SK-N-SH (cell line): Measurements from ENCODE around the gene WASF3. TPM values are rescaled to one million over a fixed set of nuclear protein-coding genes. Genes with fewer than 3 reads are reported as not detected.

Experiments used
- CTCF ChIA-PET: fragments of 300-600, 350-600 bp; formaldehyde crosslinking; extraction: SDS; loops from one replicate; lab custom pipeline; 2021; lab: Yijun Ruan, JAX
- POLR2A ChIA-PET: fragments of 350-600 bp; sonication (Branson Sonifier 250); formaldehyde crosslinking; extraction: SDS; loops from one replicate; lab custom pipeline; 2020; ENCODE audit warnings: antibody characterized with exemption, inconsistent platforms; lab: Yijun Ruan, JAX
- DNase-seq: peaks from one replicate; pipeline ENCODE4 v3.0.0; 2012
- H2AFZ ChIP-seq: fragments of 200-600 bp; sonication (generic); 2 replicates; pipeline ENCODE4 v1.8.1; 2016; ENCODE audit warnings: antibody characterized with exemption, mild to moderate bottlenecking, low read depth
- H3F3A ChIP-seq: fragments of 200-600 bp; sonication (generic); replicated peaks from 2 replicates; pipeline ENCODE3; 2016; ENCODE audit warnings: antibody characterized with exemption, mild to moderate bottlenecking; ENCODE audit not compliant: insufficient read depth
- H3K27ac ChIP-seq, 2 experiments: fragments of 200-500 bp in 1 of 2; fragments of 200-600 bp in 1 of 2; sonication (Bioruptor generic) in 1 of 2; sonication (generic), shearing (Covaris generic) in 1 of 2; 2 replicates each; pipeline versions ENCODE4 v1.5.1 to v1.6.1; 2014 to 2016; ENCODE audit warnings: low read depth in 2 of 2, inconsistent platforms in 1 of 2, low read length in 1 of 2, mild to moderate bottlenecking in 1 of 2, mixed read lengths in 1 of 2
- H3K27me3 ChIP-seq: fragments of 200-600 bp; sonication (generic), shearing (Covaris generic); 2 replicates; pipeline ENCODE4 v1.6.1; 2016; ENCODE audit warnings: mixed run types; ENCODE audit not compliant: insufficient read depth
- H3K36me3 ChIP-seq, 2 experiments: fragments of 200-500 bp in 1 of 2; fragments of 200-600 bp in 1 of 2; sonication (Bioruptor generic) in 1 of 2; sonication (generic) in 1 of 2; replicated peaks in 1 of 2; 2 replicates each; pipeline versions ENCODE3 to v1.5.1; 2014 to 2016; ENCODE audit warnings: low read length in 1 of 2, mild to moderate bottlenecking in 1 of 2; ENCODE audit not compliant: insufficient read depth in 2 of 2, control insufficient read depth in 1 of 2
- H3K4me1 ChIP-seq, 2 experiments: fragments of 200-500 bp in 1 of 2; fragments of 200-600 bp in 1 of 2; sonication (Bioruptor generic) in 1 of 2; sonication (generic), shearing (Covaris generic) in 1 of 2; 2 replicates each; pipeline versions ENCODE4 v1.5.1 to v1.6.1; 2014 to 2016; ENCODE audit warnings: low read depth in 1 of 2, low read length in 1 of 2, mixed run types in 1 of 2; ENCODE audit not compliant: insufficient read depth in 2 of 2, control insufficient read depth in 1 of 2
- H3K4me2 ChIP-seq: fragments of 200-600 bp; sonication (generic), shearing (Covaris generic); 2 replicates; pipeline ENCODE4 v1.6.1; 2017; ENCODE audit warnings: mixed run types
- H3K4me3 ChIP-seq, 2 experiments: fragments of 200-500 bp in 1 of 2; fragments of 200-600 bp in 1 of 2; sonication (Bioruptor generic) in 1 of 2; sonication (generic), shearing (Covaris generic) in 1 of 2; 2 replicates each; pipeline versions ENCODE4 v1.5.1 to v1.8.1; 2014 to 2016; ENCODE audit warnings: low read depth in 2 of 2, inconsistent platforms in 1 of 2, low read length in 1 of 2, mild to moderate bottlenecking in 1 of 2, mixed read lengths in 1 of 2, moderate library complexity in 1 of 2
- H3K79me2 ChIP-seq: fragments of 200-600 bp; sonication (generic); 2 replicates; pipeline ENCODE4 v1.8.1; 2017; ENCODE audit warnings: mild to moderate bottlenecking; ENCODE audit not compliant: insufficient read depth
- H3K9ac ChIP-seq: fragments of 200-600 bp; sonication (generic); 2 replicates; pipeline ENCODE4 v1.6.1; 2017; ENCODE audit warnings: mixed run types
- H3K9me2 ChIP-seq: fragments of 200-600 bp; sonication (generic); 2 replicates; pipeline ENCODE4 v1.6.1; 2017; ENCODE audit warnings: mixed run types
- H3K9me3 ChIP-seq: fragments of 200-600 bp; sonication (generic); 2 replicates; pipeline ENCODE4 v1.6.1; 2017; ENCODE audit warnings: mixed run types, mild to moderate bottlenecking, moderate library complexity
- H4K20me1 ChIP-seq: fragments of 200-600 bp; sonication (generic); 2 replicates; pipeline ENCODE4 v1.6.1; 2017; ENCODE audit warnings: mild to moderate bottlenecking, mixed run types; ENCODE audit not compliant: insufficient read depth
- CHD2 ChIP-seq: fragments of 150-350 bp; IDR thresholded peaks from 2 replicates; pipeline ENCODE4 v1.6.1; 2018; ENCODE audit warnings: low read length; ENCODE audit not compliant: partially characterized antibody
- FOXJ3 ChIP-seq: sonication (generic); formaldehyde crosslinking; IDR thresholded peaks from 2 replicates; pipeline ENCODE4 v1.5.1; 2020; ENCODE audit warnings: mild to moderate bottlenecking, missing genetic modification reagents
- FOXM1 ChIP-seq: IDR thresholded peaks from 2 replicates; pipeline ENCODE4 v1.4.0; 2012; ENCODE audit warnings: low read depth, mild to moderate bottlenecking
- GABPA ChIP-seq: IDR thresholded peaks from 2 replicates; pipeline ENCODE4 v1.4.0; 2012; ENCODE audit warnings: low read depth, mild to moderate bottlenecking
- JUND ChIP-seq: IDR thresholded peaks from 2 replicates; pipeline ENCODE4 v1.4.0; 2012
- MEF2A ChIP-seq: IDR thresholded peaks from 2 replicates; pipeline ENCODE4 v1.4.0; 2012; ENCODE audit warnings: low read depth, borderline replicate concordance
- MXI1 ChIP-seq: IDR thresholded peaks from 2 replicates; pipeline ENCODE4 v1.6.1; 2012; ENCODE audit warnings: mild to moderate bottlenecking, low read depth, low read length, improper control_type of control experiment
- NRF1 ChIP-seq: IDR thresholded peaks from 2 replicates; pipeline ENCODE4 v1.6.1; 2012; ENCODE audit warnings: low read depth, mild to moderate bottlenecking, low read length
- POLR2AphosphoS5 ChIP-seq: IDR thresholded peaks from 2 replicates; pipeline ENCODE4 v1.6.1; 2012; ENCODE audit warnings: low read depth, low read length
- SIN3A ChIP-seq: IDR thresholded peaks from 2 replicates; pipeline ENCODE4 v1.6.1; 2012; ENCODE audit warnings: low read depth, mild to moderate bottlenecking, low read length, moderate library complexity, borderline replicate concordance
- SMC3 ChIP-seq: IDR thresholded peaks from 2 replicates; pipeline ENCODE4 v1.6.1; 2012; ENCODE audit warnings: low read depth, low read length, improper control_type of control experiment
- TAF1 ChIP-seq: IDR thresholded peaks from 2 replicates; pipeline ENCODE4 v1.6.1; 2012; ENCODE audit warnings: low read depth, mild to moderate bottlenecking, low read length, moderate library complexity, borderline replicate concordance
- WGBS: methylation state at CpG from one replicate; pipeline ENCODE4 v1.1.6; 2017; ENCODE audit warnings: low lambda C conversion rate; 5-methylcytosine and 5-hydroxymethylcytosine counted together
- polyA plus RNA-seq, 3 experiments: library from polyadenylated mRNA; depleted of rRNA; stranded (reverse); fragments of >200 nt; gene quantifications; 2 replicates each; pipeline ENCODE4 v1.2.3, GENCODE V29; 2012
- TF ChIP-seq, protein P1 (sequence below): IDR thresholded peaks from 2 replicates; pipeline ENCODE4 v1.6.1; 2012; ENCODE audit warnings: mild to moderate bottlenecking, low read depth, low read length, moderate library complexity
- TF ChIP-seq, protein P2 (sequence below): fragments of 150-350 bp; IDR thresholded peaks from 2 replicates; pipeline ENCODE4 v1.6.1; 2016; ENCODE audit warnings: mild to moderate bottlenecking, low read depth, low read length
- TF ChIP-seq, protein P3 (sequence below): IDR thresholded peaks from 2 replicates; pipeline ENCODE4 v1.4.0; 2012; ENCODE audit warnings: low read depth, borderline replicate concordance
- TF ChIP-seq, protein P4 (sequence below): fragments of 150-350 bp; IDR thresholded peaks from 2 replicates; pipeline ENCODE4 v1.6.1; 2017; ENCODE audit warnings: antibody characterized with exemption, low read length, low read depth, borderline replicate concordance

Gene WASF3
- polyA plus RNA-seq, 1 of the 3 experiments (the other 2 are of a cell fraction) = 10.4 TPM

DNA sequence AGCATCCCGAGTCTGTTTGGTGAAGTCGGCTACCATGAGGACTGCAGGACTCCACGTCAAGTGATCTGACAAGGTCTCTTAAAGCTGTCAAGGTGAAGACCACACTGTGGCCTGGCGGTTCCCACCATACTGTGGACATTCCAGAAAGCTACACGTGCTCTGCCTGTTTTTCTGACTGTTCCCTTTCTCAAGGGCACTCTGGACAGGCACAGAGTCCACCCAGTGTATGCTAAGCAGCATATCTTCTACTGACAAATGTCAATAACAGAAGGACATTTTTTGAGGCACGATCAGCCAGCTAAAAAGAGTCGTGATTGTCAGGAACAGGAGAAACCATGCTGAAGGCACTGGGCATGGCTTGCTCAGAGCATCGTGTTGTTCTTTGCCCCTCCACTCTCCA, 12.8 kb upstream of the WASF3 start (continued):
- TF ChIP-seq SIN3A = no peak
- no peak for TF ChIP-seq POLR2AphosphoS5
- no peak for TF ChIP-seq FOXJ3 (CRISPR knock-in tag)
- TF ChIP-seq, protein P1, sequence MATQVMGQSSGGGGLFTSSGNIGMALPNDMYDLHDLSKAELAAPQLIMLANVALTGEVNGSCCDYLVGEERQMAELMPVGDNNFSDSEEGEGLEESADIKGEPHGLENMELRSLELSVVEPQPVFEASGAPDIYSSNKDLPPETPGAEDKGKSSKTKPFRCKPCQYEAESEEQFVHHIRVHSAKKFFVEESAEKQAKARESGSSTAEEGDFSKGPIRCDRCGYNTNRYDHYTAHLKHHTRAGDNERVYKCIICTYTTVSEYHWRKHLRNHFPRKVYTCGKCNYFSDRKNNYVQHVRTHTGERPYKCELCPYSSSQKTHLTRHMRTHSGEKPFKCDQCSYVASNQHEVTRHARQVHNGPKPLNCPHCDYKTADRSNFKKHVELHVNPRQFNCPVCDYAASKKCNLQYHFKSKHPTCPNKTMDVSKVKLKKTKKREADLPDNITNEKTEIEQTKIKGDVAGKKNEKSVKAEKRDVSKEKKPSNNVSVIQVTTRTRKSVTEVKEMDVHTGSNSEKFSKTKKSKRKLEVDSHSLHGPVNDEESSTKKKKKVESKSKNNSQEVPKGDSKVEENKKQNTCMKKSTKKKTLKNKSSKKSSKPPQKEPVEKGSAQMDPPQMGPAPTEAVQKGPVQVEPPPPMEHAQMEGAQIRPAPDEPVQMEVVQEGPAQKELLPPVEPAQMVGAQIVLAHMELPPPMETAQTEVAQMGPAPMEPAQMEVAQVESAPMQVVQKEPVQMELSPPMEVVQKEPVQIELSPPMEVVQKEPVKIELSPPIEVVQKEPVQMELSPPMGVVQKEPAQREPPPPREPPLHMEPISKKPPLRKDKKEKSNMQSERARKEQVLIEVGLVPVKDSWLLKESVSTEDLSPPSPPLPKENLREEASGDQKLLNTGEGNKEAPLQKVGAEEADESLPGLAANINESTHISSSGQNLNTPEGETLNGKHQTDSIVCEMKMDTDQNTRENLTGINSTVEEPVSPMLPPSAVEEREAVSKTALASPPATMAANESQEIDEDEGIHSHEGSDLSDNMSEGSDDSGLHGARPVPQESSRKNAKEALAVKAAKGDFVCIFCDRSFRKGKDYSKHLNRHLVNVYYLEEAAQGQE = no peak

DNA sequence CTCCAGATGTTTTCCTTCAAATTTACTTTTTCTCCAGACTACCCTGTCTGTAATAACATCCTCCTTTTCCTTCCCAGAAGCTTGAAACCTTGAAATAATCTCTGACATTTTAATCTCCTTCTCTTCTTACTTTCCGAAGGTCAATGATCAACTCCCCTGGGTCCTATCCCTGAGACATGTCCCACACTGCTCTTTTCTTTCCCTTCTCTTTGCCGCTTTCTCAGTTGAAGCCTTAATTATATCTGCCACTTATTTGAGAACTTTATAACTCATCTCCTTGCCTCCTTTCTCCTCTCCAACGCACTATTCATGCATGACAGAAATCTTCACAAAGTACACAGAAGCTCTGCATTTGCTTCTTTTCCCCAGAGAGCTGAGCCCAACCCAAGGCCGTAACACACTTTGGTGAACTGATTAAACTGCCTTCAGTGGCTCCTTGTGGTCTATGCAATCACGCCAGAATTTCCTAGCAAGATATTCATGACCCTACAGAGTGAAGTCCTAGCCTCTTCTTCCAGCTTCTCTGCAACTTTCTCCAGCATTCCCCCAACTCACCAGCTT, 9.2 kb upstream of the WASF3 start:
- Histone ChIP-seq H3K36me3 (no peaks in the 10 kb centered on the region), H3K4me3 (no peak overlapping the region), H3K79me2 (no peaks in the 10 kb centered on the region), H3K4me2 (no peak overlapping the region), H3K9ac (no peak overlapping the region), H3F3A (no peaks in the 10 kb centered on the region), H3K9me3 (no peaks in the 10 kb centered on the region), H3K4me1 (no peaks in the 10 kb centered on the region), H3K9me2 (no peaks in the 10 kb centered on the region), H3K27me3 (peaks cover 4% of the 10 kb centered on the region; the same call in 1 of the 2 replicates), H3K27ac (no peak overlapping the region), H4K20me1 (no peaks in the 10 kb centered on the region), H2AFZ (no peak overlapping the region)
- no peak for DNase-seq
- TF ChIP-seq FOXM1 = no peak
- no peak for TF ChIP-seq CHD2
- TF ChIP-seq TAF1 = no peak
- TF ChIP-seq GABPA = no peak
- TF ChIP-seq SIN3A = no peak
- TF ChIP-seq JUND = no peak
- TF ChIP-seq, protein P2, sequence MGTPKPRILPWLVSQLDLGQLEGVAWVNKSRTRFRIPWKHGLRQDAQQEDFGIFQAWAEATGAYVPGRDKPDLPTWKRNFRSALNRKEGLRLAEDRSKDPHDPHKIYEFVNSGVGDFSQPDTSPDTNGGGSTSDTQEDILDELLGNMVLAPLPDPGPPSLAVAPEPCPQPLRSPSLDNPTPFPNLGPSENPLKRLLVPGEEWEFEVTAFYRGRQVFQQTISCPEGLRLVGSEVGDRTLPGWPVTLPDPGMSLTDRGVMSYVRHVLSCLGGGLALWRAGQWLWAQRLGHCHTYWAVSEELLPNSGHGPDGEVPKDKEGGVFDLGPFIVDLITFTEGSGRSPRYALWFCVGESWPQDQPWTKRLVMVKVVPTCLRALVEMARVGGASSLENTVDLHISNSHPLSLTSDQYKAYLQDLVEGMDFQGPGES = no peak
- no peak for TF ChIP-seq MEF2A
- TF ChIP-seq, protein P3, sequence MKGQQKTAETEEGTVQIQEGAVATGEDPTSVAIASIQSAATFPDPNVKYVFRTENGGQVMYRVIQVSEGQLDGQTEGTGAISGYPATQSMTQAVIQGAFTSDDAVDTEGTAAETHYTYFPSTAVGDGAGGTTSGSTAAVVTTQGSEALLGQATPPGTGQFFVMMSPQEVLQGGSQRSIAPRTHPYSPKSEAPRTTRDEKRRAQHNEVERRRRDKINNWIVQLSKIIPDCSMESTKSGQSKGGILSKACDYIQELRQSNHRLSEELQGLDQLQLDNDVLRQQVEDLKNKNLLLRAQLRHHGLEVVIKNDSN = no peak
- no peak for TF ChIP-seq FOXJ3 (CRISPR knock-in tag)
- no peak for TF ChIP-seq MXI1
- TF ChIP-seq, protein P4, sequence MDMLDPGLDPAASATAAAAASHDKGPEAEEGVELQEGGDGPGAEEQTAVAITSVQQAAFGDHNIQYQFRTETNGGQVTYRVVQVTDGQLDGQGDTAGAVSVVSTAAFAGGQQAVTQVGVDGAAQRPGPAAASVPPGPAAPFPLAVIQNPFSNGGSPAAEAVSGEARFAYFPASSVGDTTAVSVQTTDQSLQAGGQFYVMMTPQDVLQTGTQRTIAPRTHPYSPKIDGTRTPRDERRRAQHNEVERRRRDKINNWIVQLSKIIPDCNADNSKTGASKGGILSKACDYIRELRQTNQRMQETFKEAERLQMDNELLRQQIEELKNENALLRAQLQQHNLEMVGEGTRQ = no peak
- TF ChIP-seq SMC3 = no peak
- no peak for TF ChIP-seq NRF1
- WGBS = 61% methylated on average over 5 of the region's 5 CpGs
- ChIA-PET CTCF (no interaction called here), POLR2A (no interaction called here)
